SK-N-MC (cell line): Measurements from ENCODE around the gene NIPBL.

Experiments used
- DNase-seq: peaks from one replicate; pipeline ENCODE4 v3.0.0-alpha.2; 2011; ENCODE audit warnings: low read depth, low spot score
- H3K27ac ChIP-seq: fragments of 200-600 bp; sonication (generic); 2 replicates; pipeline ENCODE4 v1.5.1; 2016; ENCODE audit warnings: mixed run types
- H3K36me3 ChIP-seq: fragments of 200-600 bp; sonication (generic); 2 replicates; pipeline ENCODE4 v1.6.1; 2017; ENCODE audit warnings: antibody characterized with exemption, low read length, mixed read lengths; ENCODE audit not compliant: insufficient read depth
- H3K4me3 ChIP-seq: fragments of 200-600 bp; sonication (generic); 2 replicates; pipeline ENCODE4 v1.5.1; 2016
- H3K9ac ChIP-seq: fragments of 200-600 bp; sonication (generic); 2 replicates; pipeline ENCODE4 v1.8.0; 2017; ENCODE audit warnings: mixed run types, mixed read lengths; ENCODE audit not compliant: insufficient read length
- H3K9me3 ChIP-seq: fragments of 200-600 bp; sonication (generic); 2 replicates; pipeline ENCODE4 v1.6.1; 2017; ENCODE audit warnings: low read depth, mild to moderate bottlenecking, antibody characterized with exemption, low read length, moderate library complexity, mixed read lengths
- EZH2 ChIP-seq: fragments of 200-600 bp; sonication (generic); IDR thresholded peaks from one replicate; pipeline ENCODE4 v1.6.1; 2017; ENCODE audit warnings: antibody characterized with exemption
- FOXP2 ChIP-seq: optimal IDR thresholded peaks from 2 replicates; pipeline ENCODE3; 2011; ENCODE audit warnings: mild to moderate bottlenecking, moderate library complexity; ENCODE audit not compliant: insufficient read depth; ENCODE audit errors: extremely low read length, control extremely low read depth
- POLR2AphosphoS5 ChIP-seq: IDR thresholded peaks from 2 replicates; pipeline ENCODE4 v1.6.1; 2012; ENCODE audit warnings: mild to moderate bottlenecking, low read depth, low read length, borderline replicate concordance

The NIPBL gene

GRCh38 chr5:37039824-37040223 lies 163.3 kb downstream of the NIPBL start:
- Histone ChIP-seq H3K4me3 (no peak overlapping the region), H3K9me3 (no peaks in the 10 kb centered on the region), H3K9ac (no peak overlapping the region), H3K27ac (no peak overlapping the region), H3K36me3 (peaks cover 25% of the 10 kb centered on the region)
- TF ChIP-seq EZH2 (no peak), FOXP2 (no peak), POLR2AphosphoS5 (no peak)
- DNase-seq = no peak

DNA sequence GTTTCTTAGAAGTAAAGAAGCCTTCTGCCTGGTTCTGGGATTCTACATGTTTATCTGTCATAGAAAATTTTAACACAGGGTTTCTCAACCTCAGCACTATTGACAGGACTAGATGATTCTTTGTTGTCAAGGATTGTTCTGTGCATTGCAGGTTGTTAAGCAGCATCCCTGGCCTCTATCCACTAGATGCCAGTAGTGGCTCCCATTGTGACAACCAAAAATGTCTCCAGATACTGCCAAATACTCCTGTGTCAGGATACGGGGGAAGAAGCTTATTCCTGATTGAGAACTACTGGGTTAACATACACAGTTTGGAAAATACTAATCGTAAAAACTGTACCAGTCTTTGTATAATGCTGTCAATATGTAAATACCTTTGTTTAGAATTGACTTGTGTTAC lies 167.1 kb downstream of the NIPBL start:
- H3K9me3 ChIP-seq = no peaks in the 10 kb centered on the region
- H3K27ac ChIP-seq = no peak overlapping the region
- no peak for DNase-seq
- H3K9ac ChIP-seq = no peak overlapping the region
- peaks cover 43% of the 10 kb centered on the region for H3K36me3 ChIP-seq
- no peak for TF ChIP-seq POLR2AphosphoS5
- no peak for TF ChIP-seq EZH2
- no peak for TF ChIP-seq FOXP2
- H3K4me3 ChIP-seq = no peak overlapping the region

- no peak overlapping the region for H3K27ac ChIP-seq
- no peaks in the 10 kb centered on the region for H3K9me3 ChIP-seq
- no peak overlapping the region for H3K4me3 ChIP-seq
- H3K9ac ChIP-seq = no peak overlapping the region
- no peak for DNase-seq
- TF ChIP-seq FOXP2 (no peak), EZH2 (no peak), POLR2AphosphoS5 (no peak)
- peaks cover 45% of the 10 kb centered on the region for H3K36me3 ChIP-seq
Observed at GRCh38 chr5:37044120-37044519, 167.6 kb downstream of the NIPBL start.

GRCh38 chr5:37045703-37046102 lies 169.1 kb downstream of the NIPBL start:
- no peak for DNase-seq
- Histone ChIP-seq H3K27ac (no peak overlapping the region), H3K9me3 (no peaks in the 10 kb centered on the region), H3K36me3 (peaks cover 55% of the 10 kb centered on the region), H3K4me3 (no peak overlapping the region), H3K9ac (no peak overlapping the region)
- TF ChIP-seq FOXP2 = no peak
- TF ChIP-seq EZH2 = no peak
- no peak for TF ChIP-seq POLR2AphosphoS5

DNA sequence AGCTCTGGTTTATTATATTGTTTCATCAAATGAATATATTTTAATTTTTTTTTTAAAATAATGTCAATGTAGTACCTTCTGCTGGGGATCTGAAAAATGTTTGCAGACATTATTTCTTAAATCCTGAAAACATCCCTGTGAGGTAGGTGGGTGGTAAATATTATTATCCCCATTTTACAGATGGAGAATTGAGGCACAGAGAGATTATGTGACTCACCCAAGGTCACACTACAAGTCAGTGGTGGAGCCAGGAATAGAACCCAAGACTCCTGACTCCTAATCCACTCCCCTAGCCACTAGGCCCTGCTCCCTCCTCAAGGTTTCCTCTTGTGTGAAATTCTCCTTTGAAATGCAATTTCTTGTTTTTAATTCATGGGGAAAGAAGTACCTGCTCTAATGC lies 171.4 kb downstream of the NIPBL start:
- Histone ChIP-seq H3K9ac (no peak overlapping the region), H3K27ac (no peak overlapping the region), H3K9me3 (no peaks in the 10 kb centered on the region), H3K4me3 (no peak overlapping the region), H3K36me3 (peaks cover 76% of the 10 kb centered on the region)
- TF ChIP-seq FOXP2 (no peak), EZH2 (no peak), POLR2AphosphoS5 (no peak)
- no peak for DNase-seq

DNA sequence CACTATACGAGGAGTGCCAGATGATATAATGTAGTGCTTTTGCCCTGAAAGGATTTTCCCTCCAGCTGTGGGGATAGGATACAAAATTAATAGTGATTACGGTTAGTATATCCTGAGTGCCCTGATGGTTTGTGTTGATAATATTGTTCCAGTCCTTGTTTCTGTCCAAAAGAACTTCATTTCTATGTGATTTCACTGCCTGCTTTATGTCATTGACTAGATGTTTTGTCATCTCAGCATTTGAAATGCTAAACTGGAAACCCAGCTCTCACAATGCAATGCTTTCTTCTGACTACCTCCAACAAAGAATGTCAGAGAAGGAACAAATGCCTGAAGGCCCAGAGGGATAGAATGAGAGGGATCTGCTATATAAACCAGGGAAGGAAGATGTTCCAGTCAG lies 177.8 kb downstream of the NIPBL start:
- no peak for DNase-seq

GRCh38 chr5:37055383-37055990 lies 178.9 kb downstream of the NIPBL start:
- Histone ChIP-seq H3K27ac (no peak overlapping the region), H3K9me3 (no peaks in the 10 kb centered on the region), H3K36me3 (peaks cover 63% of the 10 kb centered on the region), H3K4me3 (no peak overlapping the region), H3K9ac (no peak overlapping the region)
- no peak for DNase-seq
- TF ChIP-seq FOXP2 (no peak), EZH2 (no peak), POLR2AphosphoS5 (no peak)

More for the DNA sequence above, 177.8 kb downstream of the NIPBL start:
- no peak overlapping the region for H3K4me3 ChIP-seq
- no peaks in the 10 kb centered on the region for H3K9me3 ChIP-seq
- H3K36me3 ChIP-seq = peaks cover 65% of the 10 kb centered on the region
- no peak overlapping the region for H3K27ac ChIP-seq
- no peak for TF ChIP-seq EZH2
- H3K9ac ChIP-seq = no peak overlapping the region

DNA sequence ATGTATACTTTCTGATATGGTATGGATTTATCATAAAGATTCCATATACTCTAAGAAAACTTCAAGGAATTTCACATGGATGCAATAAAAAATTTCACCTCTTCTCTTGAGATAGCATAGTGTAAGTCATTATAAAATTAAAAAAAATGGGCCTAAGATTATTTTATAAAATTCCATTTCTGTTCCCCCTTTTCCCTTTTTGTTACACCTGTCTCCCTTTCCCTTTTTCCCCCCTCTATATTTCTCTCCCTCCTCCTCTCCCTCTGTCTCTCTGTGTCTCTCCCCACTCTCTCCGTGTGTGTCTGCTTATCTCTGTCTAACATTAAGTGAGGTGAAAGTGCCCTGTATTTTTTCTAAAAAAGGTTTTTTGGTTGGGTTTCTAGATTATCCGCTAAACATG lies 180.2 kb downstream of the NIPBL start:
- Histone ChIP-seq H3K36me3 (peaks cover 60% of the 10 kb centered on the region), H3K9ac (no peak overlapping the region), H3K4me3 (no peak overlapping the region), H3K9me3 (no peaks in the 10 kb centered on the region), H3K27ac (no peak overlapping the region)
- TF ChIP-seq EZH2 (no peak), POLR2AphosphoS5 (no peak), FOXP2 (no peak)
- DNase-seq = no peak

DNA sequence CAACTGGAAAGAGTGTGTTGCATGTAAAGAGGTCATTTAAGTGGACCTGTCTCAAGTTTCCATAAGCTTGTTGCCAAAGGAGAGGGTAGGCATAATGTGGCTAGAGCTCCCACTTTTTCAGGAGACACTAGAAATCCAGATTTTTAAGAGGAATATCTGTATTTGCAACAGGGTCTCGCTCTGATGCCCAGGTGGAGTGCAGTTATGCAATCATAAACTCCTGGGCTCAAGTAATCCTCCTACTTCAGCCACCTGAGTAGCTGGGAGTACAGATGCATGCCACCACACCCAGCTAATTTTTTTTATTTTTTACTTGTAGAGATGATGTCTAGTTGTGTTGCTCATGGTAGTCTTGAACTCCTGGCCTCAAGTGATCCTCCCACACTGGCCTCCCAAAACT lies 183.5 kb downstream of the NIPBL start:
- H3K36me3 ChIP-seq = peaks cover 64% of the 10 kb centered on the region
- no peak overlapping the region for H3K4me3 ChIP-seq
- H3K27ac ChIP-seq = no peak overlapping the region
- H3K9ac ChIP-seq = no peak overlapping the region
- no peaks in the 10 kb centered on the region for H3K9me3 ChIP-seq
- no peak for DNase-seq
- TF ChIP-seq POLR2AphosphoS5 (no peak), FOXP2 (no peak), EZH2 (no peak)
